ENCODE measurements around the gene ENPP6. TPM values are rescaled to one million over a fixed set of nuclear protein-coding genes. Genes with fewer than 3 reads are reported as not detected.

Gene ENPP6
- total and polyA plus RNA-seq, 4 donors: 0.05 to 0.08 (median 0.05) TPM; not detected in 1

- 73% methylated on average over 5 of the region's 5 CpGs for WGBS
These were observed 45.8 kb upstream of the ENPP6 start for GRCh38 chr4:184263461-184263860.

More at GRCh38 chr4:184263461-184263860, 45.8 kb upstream of the ENPP6 start:
- H3K4me3 ChIP-seq (ENCODE audit: low read depth in 1 of 3, low read length in 3 of 3): no peak overlapping the region
- H3K9ac ChIP-seq (ENCODE audit: low read depth in 1 of 2, low read length in 2 of 2): no peak overlapping the region
- no peaks in the 10 kb centered on the region for H3K9me3 ChIP-seq (ENCODE audit: control insufficient read depth in 4 of 4, low read length in 3 of 4)
- TF ChIP-seq FOXA1 (IDR thresholded peaks at IDR 0.05): no peak
- no peak for TF ChIP-seq JUND (IDR thresholded peaks at IDR 0.05)
- no peak for TF ChIP-seq GABPA (IDR thresholded peaks at IDR 0.05 in 1 of 2, conservative IDR thresholded peaks at IDR 0.05 in 1 of 2)
- TF ChIP-seq RXRA (IDR thresholded peaks at IDR 0.05): no peak
- no peak for TF ChIP-seq HNF4A (conservative IDR thresholded peaks at IDR 0.05)
- no peak for TF ChIP-seq REST (IDR thresholded peaks at IDR 0.05)
- TF ChIP-seq YY1 (IDR thresholded peaks at IDR 0.05): no peak
- no peak for TF ChIP-seq RAD21 (IDR thresholded peaks at IDR 0.05)
- no peak for TF ChIP-seq HNF4G (IDR thresholded peaks at IDR 0.05)
- no peak for TF ChIP-seq CTCF (IDR thresholded peaks at IDR 0.05; ENCODE audit: low read depth, low read length, missing input control)
- TF ChIP-seq FOXA2 (IDR thresholded peaks at IDR 0.05): no peak
- no peak for TF ChIP-seq MAX (IDR thresholded peaks at IDR 0.05)
- TF ChIP-seq EGR1 (IDR thresholded peaks at IDR 0.05; ENCODE audit: low read depth in 2 of 2): no peak
- TF ChIP-seq ZBTB33 (IDR thresholded peaks at IDR 0.05): no peak
- no peak for TF ChIP-seq ATF3 (IDR thresholded peaks at IDR 0.05)
- no peak overlapping the region for H3K27ac ChIP-seq (ENCODE audit: low read depth in 1 of 2, low read length in 2 of 2)
- H3K36me3 ChIP-seq (ENCODE audit: control insufficient read depth in 4 of 4, insufficient read depth in 3 of 4, low read depth in 1 of 4, low read length in 3 of 4): no peaks in the 10 kb centered on the region
- peaks cover 0 to 2% (median 0%) of the 10 kb centered on the region in 4 donors for H3K4me1 ChIP-seq (ENCODE audit: control insufficient read depth in 4 of 4, insufficient read depth in 4 of 4, low read length in 3 of 4)
- DNase-seq (ENCODE audit: low spot score): no peak
- no peaks in the 10 kb centered on the region for H3K27me3 ChIP-seq (ENCODE audit: control insufficient read depth in 4 of 4, insufficient read depth in 4 of 4, low read length in 3 of 4)
